Tibial artery (tissue), 4 donors: ENCODE results near the gene TRPV4.

Source experiments
- DNase-seq, 2 donors: peaks; one replicate each; pipeline ENCODE4 v3.0.0-alpha.2; 2019
- H3K27ac ChIP-seq, 2 donors: fragments of 200-600 bp; sonication (generic) in 1 of 2; 1 replicate in 1 of 2; 2 replicates in 1 of 2; pipeline ENCODE4 v1.5.1; 2018 to 2019; ENCODE audit warnings: mild to moderate bottlenecking in 1 of 2
- H3K27me3 ChIP-seq, 2 donors: fragments of 200-600 bp; sonication (generic) in 1 of 2; one replicate each; pipeline versions ENCODE4 v1.5.1 to v1.6.0; 2016 to 2019
- H3K36me3 ChIP-seq, 3 donors: fragments of 200-600 bp; sonication (generic) in 2 of 3; one replicate each; pipeline ENCODE4 v1.5.1; 2016 to 2019; ENCODE audit warnings: mild to moderate bottlenecking in 2 of 3
- H3K4me1 ChIP-seq, 4 donors: fragments of 200-600 bp; sonication (generic) in 2 of 4; 1 replicate in 3 of 4; 2 replicates in 1 of 4; pipeline ENCODE4 v1.5.1; 2016 to 2019
- H3K4me3 ChIP-seq, 2 donors: fragments of 200-600 bp; sonication (generic) in 1 of 2; 1 replicate in 1 of 2; 2 replicates in 1 of 2; pipeline ENCODE4 v1.5.1; 2018 to 2019; ENCODE audit warnings: mild to moderate bottlenecking in 2 of 2
- H3K9me3 ChIP-seq, 3 donors: fragments of 200-600 bp; sonication (generic) in 1 of 3; one replicate each; pipeline ENCODE4 v1.5.1; 2016 to 2019
- CTCF ChIP-seq, 2 experiments: fragments of 200-600 bp in 1 of 2; fragments of 450-650 bp in 1 of 2; IDR thresholded peaks; one replicate each; pipeline ENCODE4 v1.5.1; 2017 to 2019; ENCODE audit warnings: antibody characterized with exemption in 2 of 2, mild to moderate bottlenecking in 1 of 2, moderate library complexity in 1 of 2
- intact Hi-C: fragments of 100-400 bp; cut with DNase I; formaldehyde crosslinking; loops from one replicate; pipeline ENCODE4 v1.15.0; 2023; ENCODE audit warnings: low total_unique reads

The TRPV4 gene

GRCh38 chr12:109833307-109834189, at the start of gene TRPV4:
Gene TRPV4, minus strand, starts transcription at chr12:109833398. Its CDS starts 18,602 bp downstream, at chr12:109814796.
- intact Hi-C loops = no loop called here
- H3K4me1 ChIP-seq = peaks cover 0 to 13% (median 8%) of the 10 kb centered on the region in 4 donors
- H3K9me3 ChIP-seq = no peaks in the 10 kb centered on the region
- H3K4me3 ChIP-seq = peak within 1 kb of the TSS; percentile 35 to 45
- no peak for DNase-seq
- no peak within 1 kb of the TSS for H3K27ac ChIP-seq
- peaks cover 0 to 53% of the 10 kb centered on the region in 2 donors for H3K27me3 ChIP-seq
- H3K36me3 ChIP-seq = no peaks in the 10 kb centered on the region
- no peak for TF ChIP-seq CTCF (IDR thresholded peaks at IDR 0.05)

- peaks cover 0 to 7% of the 10 kb centered on the region in 2 donors for H3K27me3 ChIP-seq
- no peaks in the 10 kb centered on the region for H3K36me3 ChIP-seq
- no peak overlapping the region for H3K27ac ChIP-seq
- no peak for DNase-seq
- no peaks in the 10 kb centered on the region for H3K9me3 ChIP-seq
- intact Hi-C loops = loop anchor here (5.0 kb wide), 1 partner anchor 169 kb away; the partner anchor contains the start of gene FAM222A
- TF ChIP-seq CTCF (IDR thresholded peaks at IDR 0.05) = no peak
- peaks cover 0 to 35% (median 20%) of the 10 kb centered on the region in 4 donors for H3K4me1 ChIP-seq
- no peak overlapping the region for H3K4me3 ChIP-seq
Observed at GRCh38 chr12:109881752-109882151, 48.6 kb upstream of the TRPV4 start.

- H3K9me3 ChIP-seq = no peaks in the 10 kb centered on the region
- H3K36me3 ChIP-seq = no peaks in the 10 kb centered on the region
- peak overlapping the region; percentile 31 to 58 for H3K27ac ChIP-seq
- peak overlapping the region; percentile 63 to 92 for H3K4me3 ChIP-seq
- intact Hi-C loops = loop anchor here (5.0 kb wide), 1 partner anchor 169 kb away; the partner anchor contains the start of gene FAM222A
- H3K4me1 ChIP-seq = peaks cover 0 to 36% (median 20%) of the 10 kb centered on the region in 4 donors
- H3K27me3 ChIP-seq = peaks cover 0 to 3% of the 10 kb centered on the region in 2 donors
- DNase-seq = no peak
- TF ChIP-seq CTCF (IDR thresholded peaks at IDR 0.05) = no peak
Observed at GRCh38 chr12:109880938-109881337, 47.7 kb upstream of the TRPV4 start.

GRCh38 chr12:109880043-109880931, 47.1 kb upstream of the TRPV4 start, which contains the start of gene GLTP:
Gene GLTP, minus strand, starts transcription at chr12:109880541. Its CDS starts 167 bp downstream, at chr12:109880374.
- Histone ChIP-seq H3K9me3 (no peaks in the 10 kb centered on the region), H3K27me3 (no peaks in the 10 kb centered on the region), H3K27ac (peak within 1 kb of the TSS; percentile 72 to 85), H3K36me3 (no peaks in the 10 kb centered on the region), H3K4me1 (peaks cover 0 to 42% (median 20%) of the 10 kb centered on the region in 4 donors), H3K4me3 (peak within 1 kb of the TSS; percentile 63 to 92)
- intact Hi-C loops = loop anchor here (5.0 kb wide), 1 partner anchor 168 kb away; the partner anchor contains the start of gene FAM222A
- DNase-seq = peak; percentile 77 to 89
- peak; percentile 38 to 92 for TF ChIP-seq CTCF (IDR thresholded peaks at IDR 0.05)
